IMR-90 (cell line): ENCODE data around the gene DCAF11. TPM values are rescaled to one million over a fixed set of nuclear protein-coding genes. Genes with fewer than 3 reads are reported as not detected.

Experiments
- ATAC-seq: fragments of 200-7000 bp; cut with Tn5 transposase; 2 replicates; pipeline ENCODE4 v1.9.1; 2020; ENCODE audit warnings: low read depth, mild to moderate bottlenecking, moderate library complexity
- BruUV-seq: library from RNA; stranded (reverse); fragments of 400-500 nt; replicated peaks from 2 replicates; lab custom pipeline; 2021; lab: Mats Ljungman, UMichigan
- CTCF ChIA-PET: fragments of 300-600 bp; formaldehyde crosslinking; extraction: SDS; loops from one replicate; lab custom pipeline; 2021; ENCODE audit warnings: antibody characterized with exemption; lab: Yijun Ruan, JAX
- POLR2A ChIA-PET: fragments of 300-600 bp; sonication (Branson Sonifier 250); formaldehyde crosslinking; loops from one replicate; lab custom pipeline; 2022; ENCODE audit warnings: antibody characterized with exemption; ENCODE audit not compliant: unreplicated experiment; lab: Charles Lee
- DNase-seq: peaks from one replicate; pipeline ENCODE4 v3.0.0; 2013
- H2AFZ ChIP-seq: replicated peaks from 2 replicates; pipeline ENCODE3; 2013; ENCODE audit warnings: low read length, mild to moderate bottlenecking; ENCODE audit not compliant: poor library complexity
- H2AK5ac ChIP-seq: 2 replicates; pipeline ENCODE4 v1.6.1; 2013; ENCODE audit warnings: low read depth, low read length, inconsistent platforms
- H2AK9ac ChIP-seq: replicated peaks from 2 replicates; pipeline ENCODE3; 2013; ENCODE audit warnings: mild to moderate bottlenecking, low read depth, low read length, moderate library complexity; ENCODE audit not compliant: poor library complexity
- H2BK120ac ChIP-seq: 2 replicates; pipeline ENCODE4 v1.6.1; 2013; ENCODE audit warnings: low read depth, low read length, inconsistent platforms
- H2BK15ac ChIP-seq: 3 replicates; pipeline ENCODE4 v1.6.1; 2013; ENCODE audit warnings: low read depth, low read length, inconsistent platforms
- H2BK20ac ChIP-seq: 2 replicates; pipeline ENCODE4 v1.6.1; 2013; ENCODE audit warnings: low read depth, mild to moderate bottlenecking, inconsistent platforms, low read length, moderate library complexity
- H2BK5ac ChIP-seq: 2 replicates; pipeline ENCODE4 v1.6.1; 2013; ENCODE audit warnings: mild to moderate bottlenecking, low read depth, low read length, inconsistent platforms; ENCODE audit not compliant: poor library complexity, severe bottlenecking
- H3K14ac ChIP-seq: replicated peaks from 2 replicates; pipeline ENCODE4 v1.6.1; 2013; ENCODE audit warnings: low read depth, low read length, inconsistent platforms
- H3K18ac ChIP-seq: 2 replicates; pipeline ENCODE4 v1.6.1; 2013; ENCODE audit warnings: low read depth, low read length, control low read depth
- H3K23ac ChIP-seq: 2 replicates; pipeline ENCODE4 v1.6.1; 2013; ENCODE audit warnings: low read depth, low read length, inconsistent platforms
- H3K27ac ChIP-seq: 2 replicates; pipeline ENCODE4 v1.5.1; 2013; ENCODE audit warnings: mild to moderate bottlenecking, control low read depth, low read length; ENCODE audit not compliant: insufficient read depth
- H3K27me3 ChIP-seq: 2 replicates; pipeline ENCODE4 v1.6.1; 2013; ENCODE audit warnings: low read length; ENCODE audit not compliant: control insufficient read depth, insufficient read depth
- H3K36me3 ChIP-seq: 2 replicates; pipeline ENCODE4 v1.6.1; 2013; ENCODE audit warnings: low read length, mixed read lengths; ENCODE audit not compliant: control insufficient read depth, insufficient read depth
- H3K4ac ChIP-seq: 2 replicates; pipeline ENCODE4 v1.6.1; 2013; ENCODE audit warnings: low read depth, low read length, inconsistent platforms
- H3K4me1 ChIP-seq: 2 replicates; pipeline ENCODE4 v1.6.1; 2013; ENCODE audit warnings: low read length, mixed read lengths; ENCODE audit not compliant: control insufficient read depth, insufficient read depth
- H3K4me2 ChIP-seq: 2 replicates; pipeline ENCODE4 v1.6.1; 2013; ENCODE audit warnings: low read depth, mild to moderate bottlenecking, control low read depth, low read length, moderate library complexity
- H3K4me3 ChIP-seq: 2 replicates; pipeline ENCODE4 v1.5.1; 2013; ENCODE audit warnings: low read depth, mild to moderate bottlenecking, control low read depth, low read length, moderate library complexity; ENCODE audit not compliant: insufficient read depth
- H3K56ac ChIP-seq: 2 replicates; pipeline ENCODE4 v1.6.1; 2013; ENCODE audit warnings: low read length, inconsistent platforms; ENCODE audit not compliant: insufficient read depth; ENCODE audit errors: extremely low read depth
- H3K79me1 ChIP-seq, 2 experiments: 2 replicates each; pipeline ENCODE4 v1.6.1; 2013; ENCODE audit warnings: low read length in 2 of 2, inconsistent platforms in 1 of 2, low read depth in 1 of 2
- H3K9ac ChIP-seq: 2 replicates; pipeline ENCODE4 v1.6.1; 2013; ENCODE audit warnings: low read depth, low read length, control low read depth
- H3K9me1 ChIP-seq: 2 replicates; pipeline ENCODE4 v1.6.1; 2013; ENCODE audit warnings: low read length, inconsistent platforms; ENCODE audit not compliant: insufficient read depth
- H3K9me3 ChIP-seq: 2 replicates; pipeline ENCODE4 v1.6.1; 2013; ENCODE audit warnings: low read length; ENCODE audit not compliant: control insufficient read depth, insufficient read depth
- H4K20me1 ChIP-seq: 2 replicates; pipeline ENCODE4 v1.6.1; 2013; ENCODE audit warnings: low read length, inconsistent platforms; ENCODE audit not compliant: insufficient read depth
- H4K5ac ChIP-seq: 2 replicates; pipeline ENCODE4 v1.6.1; 2013; ENCODE audit warnings: mild to moderate bottlenecking, low read depth, low read length, control low read depth
- H4K8ac ChIP-seq, 2 experiments: 2 replicates each; pipeline ENCODE4 v1.6.1; 2013; ENCODE audit warnings: low read depth in 2 of 2, low read length in 2 of 2, control low read depth in 1 of 2, inconsistent platforms in 1 of 2
- H4K91ac ChIP-seq: 2 replicates; pipeline ENCODE4 v1.6.1; 2013; ENCODE audit warnings: low read depth, low read length, inconsistent platforms; ENCODE audit not compliant: insufficient read depth
- BHLHE40 ChIP-seq: fragments of 150-350 bp; IDR thresholded peaks from 2 replicates; pipeline ENCODE4 v1.6.1; 2016; ENCODE audit warnings: mild to moderate bottlenecking, low read depth, low read length
- CEBPB ChIP-seq: IDR thresholded peaks from 2 replicates; pipeline ENCODE4 v1.6.1; 2012; ENCODE audit warnings: low read depth, low read length, improper control_type of control experiment
- CHD1 ChIP-seq: IDR thresholded peaks from 2 replicates; pipeline ENCODE4 v1.6.1; 2012; ENCODE audit warnings: low read depth, low read length, improper control_type of control experiment
- MAFK ChIP-seq: IDR thresholded peaks from 2 replicates; pipeline ENCODE4 v1.6.1; 2012; ENCODE audit warnings: low read depth, low read length, improper control_type of control experiment
- MAZ ChIP-seq: IDR thresholded peaks from 2 replicates; pipeline ENCODE4 v1.6.1; 2012; ENCODE audit warnings: low read depth, mild to moderate bottlenecking, low read length, improper control_type of control experiment, moderate library complexity, borderline replicate concordance
- MXI1 ChIP-seq: IDR thresholded peaks from 2 replicates; pipeline ENCODE4 v1.6.1; 2012; ENCODE audit warnings: low read depth, mild to moderate bottlenecking, low read length, moderate library complexity, borderline replicate concordance
- NFE2L2 ChIP-seq: fragments of 150-350 bp; IDR thresholded peaks from 2 replicates; pipeline ENCODE4 v1.6.1; 2016; ENCODE audit warnings: low read depth, mild to moderate bottlenecking, low read length
- POLR2A ChIP-seq: IDR thresholded peaks from 2 replicates; pipeline ENCODE4 v1.6.1; 2012; ENCODE audit warnings: mild to moderate bottlenecking, low read depth, low read length
- RAD21 ChIP-seq: IDR thresholded peaks from 2 replicates; pipeline ENCODE4 v1.6.1; 2012; ENCODE audit warnings: low read length, improper control_type of control experiment
- RFX5 ChIP-seq: IDR thresholded peaks from 2 replicates; pipeline ENCODE4 v1.8.0; 2012; ENCODE audit warnings: low read depth, mild to moderate bottlenecking, low read length, moderate library complexity
- SMC3 ChIP-seq: fragments of 150-350 bp; IDR thresholded peaks from 2 replicates; pipeline ENCODE4 v1.6.1; 2016; ENCODE audit warnings: low read depth, mild to moderate bottlenecking, antibody characterized with exemption, low read length, moderate library complexity
- WGBS, 2 experiments: methylation state at CpG; one replicate each; pipeline versions ENCODE4 v1.1.5 to v1.1.7; 2013; ENCODE audit warnings: missing lambda C conversion rate in 2 of 2; ENCODE audit not compliant: insufficient read length in 1 of 2; ENCODE audit errors: extremely low coverage in 2 of 2; 5-methylcytosine and 5-hydroxymethylcytosine counted together
- dilution Hi-C: fragments of 300-500 bp; cut with HindIII; formaldehyde crosslinking; loops from one replicate; pipeline ENCODE4 v1.14.3; 2018; ENCODE audit warnings: low sequenced_read_pairs; ENCODE audit not compliant: unreplicated experiment
- in situ Hi-C: fragments of 300-500 bp; cut with MboI; formaldehyde crosslinking; loops from 3 replicates; pipeline ENCODE4 v1.14.3; 2019; ENCODE audit warnings: low sequenced_read_pairs, inconsistent platforms, mixed read lengths
- intact Hi-C: fragments of 100-400 bp; cut with micrococcal nuclease; formaldehyde crosslinking; loops from 2 replicates; pipeline ENCODE4 v1.10.0; 2022
- polyA plus RNA-seq, 3 experiments: library from polyadenylated mRNA; depleted of rRNA; stranded (reverse); fragments of >200 nt; gene quantifications; 2 replicates each; pipeline ENCODE4 v1.2.3, GENCODE V29; 2012; ENCODE audit warnings: low replicate concordance in 1 of 3
- total RNA-seq: library from RNA; depleted of rRNA; stranded (reverse); fragments of >200 nt; gene quantifications from 2 replicates; pipeline ENCODE4 v1.2.3, GENCODE V29; 2012
- TF ChIP-seq, protein P1 (sequence below): conservative IDR thresholded peaks from 2 replicates; pipeline ENCODE4 v1.5.1; 2012; ENCODE audit warnings: mild to moderate bottlenecking, low read depth, low read length, improper control_type of control experiment
- TF ChIP-seq, protein P2 (sequence below): fragments of 150-350 bp; IDR thresholded peaks from 2 replicates; pipeline ENCODE4 v1.6.1; 2017; ENCODE audit warnings: mild to moderate bottlenecking, antibody characterized with exemption, low read length, low read depth
- TF ChIP-seq, protein P3 (sequence below): fragments of 150-350 bp; IDR thresholded peaks from 2 replicates; pipeline ENCODE4 v1.6.1; 2016; ENCODE audit warnings: low read depth, mild to moderate bottlenecking, low read length, moderate library complexity, borderline replicate concordance

Gene DCAF11
- total and polyA plus RNA-seq, 2 of the 4 experiments (the other 2 are of a cell fraction) = 21.0 to 52.0 TPM

DNA sequence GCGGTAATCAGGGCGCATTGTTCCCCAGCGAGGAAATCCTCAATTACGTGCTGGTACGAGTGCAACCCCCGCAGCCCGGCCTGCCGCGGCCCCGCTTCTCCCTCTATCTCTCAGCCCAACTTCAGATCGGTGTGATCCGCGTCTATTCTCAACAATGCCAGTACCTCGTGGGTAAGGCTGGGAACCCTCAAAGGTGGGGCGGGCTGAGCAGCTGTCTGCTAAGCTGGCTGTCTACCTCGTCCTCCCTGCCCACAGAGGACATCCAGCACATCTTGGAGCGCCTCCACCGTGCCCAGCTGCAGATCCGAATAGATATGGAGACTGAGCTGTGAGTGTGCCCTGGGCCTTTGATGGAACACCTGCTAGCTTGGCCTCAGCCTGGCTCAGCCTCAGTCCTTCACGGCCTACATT, 58.3 kb downstream of the DCAF11 start:
- CTCF ChIA-PET = no interaction called here
- Histone ChIP-seq H2BK5ac (no peak overlapping the region), H3K14ac (no peak overlapping the region), H3K9me3 (no peaks in the 10 kb centered on the region), H2BK20ac (no peak overlapping the region), H4K91ac (no peak overlapping the region), H3K36me3 (peaks cover 29% of the 10 kb centered on the region), H3K79me1 (no peaks in the 10 kb centered on the region), H2BK120ac (no peak overlapping the region), H3K9ac (no peak overlapping the region), H2AFZ (no peak overlapping the region), H3K27me3 (no peaks in the 10 kb centered on the region), H3K4me1 (no peaks in the 10 kb centered on the region), H4K20me1 (no peaks in the 10 kb centered on the region), H3K4me3 (no peak overlapping the region), H2AK5ac (no peak overlapping the region), H3K56ac (no peak overlapping the region), H2AK9ac (peak overlapping the region; percentile 13), H3K27ac (no peak overlapping the region), H4K5ac (no peak overlapping the region), H3K4ac (no peak overlapping the region), H3K9me1 (no peaks in the 10 kb centered on the region), H2BK15ac (no peak overlapping the region), H3K23ac (no peak overlapping the region), H3K18ac (no peak overlapping the region), H3K4me2 (no peak overlapping the region), H4K8ac (no peak overlapping the region)
- no TSS peak for BruUV-seq
- WGBS, 2 experiments = 70% methylated on average over 6 of the region's 20 CpGs; no CpG with 5 or more reads in 1 of the 2 experiments
- ATAC-seq (no peak), DNase-seq (no peak)
- POLR2A ChIA-PET = no interaction called here
- dilution Hi-C loops (no loop called here), in situ Hi-C loops (no loop called here), intact Hi-C loops (no loop called here)
- TF ChIP-seq MAZ (no peak), MXI1 (no peak), POLR2A (no peak), BHLHE40 (no peak), NFE2L2 (no peak), CEBPB (no peak), SMC3 (no peak), CHD1 (no peak), RFX5 (no peak), MAFK (no peak), RAD21 (no peak)
- TF ChIP-seq, protein P1, sequence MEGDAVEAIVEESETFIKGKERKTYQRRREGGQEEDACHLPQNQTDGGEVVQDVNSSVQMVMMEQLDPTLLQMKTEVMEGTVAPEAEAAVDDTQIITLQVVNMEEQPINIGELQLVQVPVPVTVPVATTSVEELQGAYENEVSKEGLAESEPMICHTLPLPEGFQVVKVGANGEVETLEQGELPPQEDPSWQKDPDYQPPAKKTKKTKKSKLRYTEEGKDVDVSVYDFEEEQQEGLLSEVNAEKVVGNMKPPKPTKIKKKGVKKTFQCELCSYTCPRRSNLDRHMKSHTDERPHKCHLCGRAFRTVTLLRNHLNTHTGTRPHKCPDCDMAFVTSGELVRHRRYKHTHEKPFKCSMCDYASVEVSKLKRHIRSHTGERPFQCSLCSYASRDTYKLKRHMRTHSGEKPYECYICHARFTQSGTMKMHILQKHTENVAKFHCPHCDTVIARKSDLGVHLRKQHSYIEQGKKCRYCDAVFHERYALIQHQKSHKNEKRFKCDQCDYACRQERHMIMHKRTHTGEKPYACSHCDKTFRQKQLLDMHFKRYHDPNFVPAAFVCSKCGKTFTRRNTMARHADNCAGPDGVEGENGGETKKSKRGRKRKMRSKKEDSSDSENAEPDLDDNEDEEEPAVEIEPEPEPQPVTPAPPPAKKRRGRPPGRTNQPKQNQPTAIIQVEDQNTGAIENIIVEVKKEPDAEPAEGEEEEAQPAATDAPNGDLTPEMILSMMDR = no peak
- TF ChIP-seq, protein P2, sequence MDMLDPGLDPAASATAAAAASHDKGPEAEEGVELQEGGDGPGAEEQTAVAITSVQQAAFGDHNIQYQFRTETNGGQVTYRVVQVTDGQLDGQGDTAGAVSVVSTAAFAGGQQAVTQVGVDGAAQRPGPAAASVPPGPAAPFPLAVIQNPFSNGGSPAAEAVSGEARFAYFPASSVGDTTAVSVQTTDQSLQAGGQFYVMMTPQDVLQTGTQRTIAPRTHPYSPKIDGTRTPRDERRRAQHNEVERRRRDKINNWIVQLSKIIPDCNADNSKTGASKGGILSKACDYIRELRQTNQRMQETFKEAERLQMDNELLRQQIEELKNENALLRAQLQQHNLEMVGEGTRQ = no peak
- TF ChIP-seq, protein P3, sequence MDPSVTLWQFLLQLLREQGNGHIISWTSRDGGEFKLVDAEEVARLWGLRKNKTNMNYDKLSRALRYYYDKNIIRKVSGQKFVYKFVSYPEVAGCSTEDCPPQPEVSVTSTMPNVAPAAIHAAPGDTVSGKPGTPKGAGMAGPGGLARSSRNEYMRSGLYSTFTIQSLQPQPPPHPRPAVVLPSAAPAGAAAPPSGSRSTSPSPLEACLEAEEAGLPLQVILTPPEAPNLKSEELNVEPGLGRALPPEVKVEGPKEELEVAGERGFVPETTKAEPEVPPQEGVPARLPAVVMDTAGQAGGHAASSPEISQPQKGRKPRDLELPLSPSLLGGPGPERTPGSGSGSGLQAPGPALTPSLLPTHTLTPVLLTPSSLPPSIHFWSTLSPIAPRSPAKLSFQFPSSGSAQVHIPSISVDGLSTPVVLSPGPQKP = no peak
